Measurements from ENCODE around the gene SPPL3.
"Not testable (repeated sequence)": the region's sequence is repeated elsewhere in the genome, so short reads cannot be mapped to it uniquely, and the experiment has no call there.

Gene SPPL3

DNA sequence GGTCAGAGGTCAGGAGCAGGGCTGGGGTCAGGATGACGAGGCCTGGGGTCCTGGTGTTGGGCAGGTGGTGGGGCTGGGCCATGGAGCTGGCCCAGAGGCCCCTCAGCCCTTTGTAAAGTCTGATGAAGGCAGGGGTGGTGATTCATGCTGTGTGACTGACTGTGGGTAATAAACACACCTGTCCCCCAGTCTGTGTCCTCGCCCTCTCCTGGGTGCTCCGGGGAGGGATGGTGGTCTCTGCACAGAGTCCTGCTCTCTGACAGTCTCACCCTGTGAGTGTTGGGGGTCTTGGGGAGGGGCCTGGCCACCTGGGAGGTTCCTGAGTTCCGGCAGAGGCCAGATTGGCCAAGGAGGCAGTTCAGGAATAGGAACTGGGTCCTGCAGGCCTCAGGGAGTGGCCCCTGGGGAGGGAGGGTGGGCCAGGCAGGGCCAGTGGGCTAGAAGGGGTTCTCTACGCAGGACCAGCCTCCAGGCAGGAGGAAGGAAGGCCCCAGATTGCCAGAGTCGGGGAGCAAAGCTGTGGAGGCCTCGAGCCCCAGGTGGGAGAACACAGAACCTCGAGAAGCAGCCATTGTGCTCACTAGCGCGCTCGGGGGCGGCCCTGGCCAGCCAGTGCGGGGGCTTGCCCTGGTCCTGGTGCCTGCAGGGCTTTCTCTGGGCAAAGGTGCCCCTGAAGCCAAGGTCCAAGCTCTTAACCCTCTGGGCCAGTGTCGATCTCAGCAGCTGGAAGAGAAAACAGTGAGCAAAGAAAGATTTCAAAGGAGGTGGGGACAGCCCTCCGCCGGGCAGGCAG, 164.1 kb downstream of the SPPL3 start:
- no peak for DNase-seq

DNA sequence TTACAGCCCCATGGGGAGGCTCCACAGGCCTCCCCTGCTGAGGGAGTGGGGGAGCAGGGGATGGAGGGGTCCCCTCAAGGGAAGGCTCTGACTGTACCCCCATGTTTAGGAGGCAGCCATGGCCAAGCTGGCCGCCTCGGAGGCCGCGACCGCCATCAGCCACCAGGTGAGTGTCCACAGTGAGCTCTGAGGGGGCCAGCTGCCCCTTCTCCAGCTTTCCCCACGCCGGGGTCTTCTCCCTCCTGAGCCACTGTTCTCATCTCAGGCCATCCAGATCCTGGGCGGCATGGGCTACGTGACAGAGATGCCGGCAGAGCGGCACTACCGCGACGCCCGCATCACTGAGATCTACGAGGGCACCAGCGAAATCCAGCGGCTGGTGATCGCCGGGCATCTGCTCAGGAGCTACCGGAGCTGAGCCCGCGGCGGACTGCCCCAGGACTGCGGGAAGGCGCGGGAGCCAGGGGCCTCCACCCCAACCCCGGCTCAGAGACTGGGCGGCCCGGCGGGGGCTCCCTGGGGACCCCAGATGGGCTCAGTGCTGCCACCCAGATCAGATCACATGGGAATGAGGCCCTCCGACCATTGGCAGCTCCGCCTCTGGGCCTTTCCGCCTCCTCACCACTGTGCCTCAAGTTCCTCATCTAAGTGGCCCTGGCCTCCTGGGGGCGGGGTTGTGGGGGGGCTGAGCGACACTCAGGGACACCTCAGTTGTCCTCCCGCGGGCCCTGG, 165.0 kb downstream of the SPPL3 start:
- no peak for DNase-seq

DNA sequence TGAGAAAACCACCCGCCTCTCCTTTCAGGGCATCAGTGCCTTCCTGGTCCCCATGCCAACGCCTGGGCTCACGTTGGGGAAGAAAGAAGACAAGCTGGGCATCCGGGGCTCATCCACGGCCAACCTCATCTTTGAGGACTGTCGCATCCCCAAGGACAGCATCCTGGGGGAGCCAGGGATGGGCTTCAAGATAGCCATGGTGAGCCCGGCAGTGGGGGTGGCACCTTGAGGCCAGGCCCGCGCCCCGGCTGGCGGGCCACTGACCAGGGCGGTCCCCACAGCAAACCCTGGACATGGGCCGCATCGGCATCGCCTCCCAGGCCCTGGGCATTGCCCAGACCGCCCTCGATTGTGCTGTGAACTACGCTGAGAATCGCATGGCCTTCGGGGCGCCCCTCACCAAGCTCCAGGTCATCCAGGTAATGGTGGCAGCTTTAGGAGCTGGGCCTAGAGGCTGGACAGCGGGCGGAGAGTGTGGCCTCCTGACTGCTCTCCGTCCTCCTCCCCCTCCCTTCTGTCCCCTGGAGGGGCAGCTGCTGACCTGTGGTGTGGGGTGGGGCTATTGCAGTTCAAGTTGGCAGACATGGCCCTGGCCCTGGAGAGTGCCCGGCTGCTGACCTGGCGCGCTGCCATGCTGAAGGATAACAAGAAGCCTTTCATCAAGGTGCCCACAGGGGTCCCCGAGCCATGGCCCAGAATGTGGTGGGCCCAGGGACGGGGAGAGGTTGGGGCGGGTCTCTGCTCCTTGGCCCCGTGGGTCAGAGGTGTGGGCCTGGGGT, 165.7 kb downstream of the SPPL3 start:
- no peak for DNase-seq

DNA sequence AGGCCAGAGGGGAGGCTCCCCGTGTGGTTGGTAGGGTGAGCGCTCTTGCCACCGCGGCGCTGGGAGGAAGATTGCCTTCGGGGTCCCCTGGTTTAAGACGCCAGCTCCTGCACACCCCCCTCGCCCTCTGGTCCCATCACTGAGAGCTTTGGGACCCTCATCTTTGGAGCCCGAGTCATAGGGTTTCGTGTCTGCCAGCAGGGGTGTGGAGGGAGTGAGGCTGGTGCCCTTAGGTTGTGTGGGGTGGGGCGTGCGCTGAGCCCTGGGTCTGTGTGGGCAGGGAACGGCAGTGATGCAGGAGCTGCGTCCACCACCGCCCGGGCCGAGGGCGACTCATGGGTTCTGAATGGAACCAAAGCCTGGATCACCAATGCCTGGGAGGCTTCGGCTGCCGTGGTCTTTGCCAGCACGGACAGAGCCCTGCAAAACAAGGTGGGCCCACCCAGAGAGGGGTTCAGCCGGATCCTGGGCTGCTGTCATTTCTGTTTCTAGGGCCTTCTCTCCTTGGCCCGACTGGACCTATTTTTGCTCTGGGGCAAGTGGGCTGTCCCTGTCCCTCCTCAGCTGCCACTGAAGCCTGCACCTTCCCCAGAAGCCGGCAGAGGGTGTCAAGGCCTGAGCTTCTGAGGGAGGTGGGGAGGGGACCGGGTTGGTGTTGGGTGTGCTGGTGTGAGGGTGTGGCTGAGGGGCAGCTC, 166.5 kb downstream of the SPPL3 start:
- no peak for DNase-seq

DNA sequence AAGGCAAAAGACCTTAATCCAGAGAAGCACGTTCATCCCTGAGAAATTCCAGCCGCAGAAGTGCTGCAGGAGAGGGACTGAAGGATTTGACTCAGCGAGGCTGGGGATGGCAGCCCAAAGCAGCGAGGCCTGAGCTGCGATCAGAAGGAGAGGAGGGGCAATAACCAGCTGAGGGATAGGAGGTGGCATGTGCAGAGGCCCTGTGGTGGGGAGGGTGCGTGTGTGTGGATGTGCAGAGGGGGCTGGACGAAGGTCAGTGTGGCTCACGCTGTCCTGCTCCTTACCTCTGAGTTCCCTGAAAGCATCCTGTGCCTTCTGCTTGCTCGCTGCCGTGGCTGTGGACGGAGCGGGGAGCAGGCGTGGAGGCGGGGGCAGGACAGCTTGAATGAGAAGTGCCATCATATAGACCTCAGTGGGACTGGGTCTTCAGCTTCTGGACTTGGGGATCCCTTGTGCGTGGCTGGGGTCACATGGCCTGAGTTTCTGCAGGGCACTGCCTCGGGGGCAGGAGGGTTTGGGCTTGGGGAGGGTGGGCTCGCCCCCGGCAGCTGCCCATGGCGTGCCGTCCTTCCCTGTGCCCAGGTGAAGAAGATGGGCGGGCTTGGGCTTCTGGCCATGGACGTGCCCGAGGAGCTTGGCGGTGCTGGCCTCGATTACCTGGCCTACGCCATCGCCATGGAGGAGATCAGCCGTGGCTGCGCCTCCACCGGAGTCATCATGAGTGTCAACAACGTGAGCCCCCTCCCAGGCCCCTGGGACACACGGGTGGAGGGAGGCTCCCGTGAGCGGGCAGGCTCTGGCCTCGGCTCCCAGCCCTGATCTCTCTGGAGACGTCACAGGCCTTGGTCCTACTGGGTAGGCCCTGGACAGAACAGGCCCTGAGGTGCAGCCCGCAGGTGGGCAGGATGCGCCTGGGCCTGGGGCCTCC, 167.5 kb downstream of the SPPL3 start:
- no peak for DNase-seq

DNA sequence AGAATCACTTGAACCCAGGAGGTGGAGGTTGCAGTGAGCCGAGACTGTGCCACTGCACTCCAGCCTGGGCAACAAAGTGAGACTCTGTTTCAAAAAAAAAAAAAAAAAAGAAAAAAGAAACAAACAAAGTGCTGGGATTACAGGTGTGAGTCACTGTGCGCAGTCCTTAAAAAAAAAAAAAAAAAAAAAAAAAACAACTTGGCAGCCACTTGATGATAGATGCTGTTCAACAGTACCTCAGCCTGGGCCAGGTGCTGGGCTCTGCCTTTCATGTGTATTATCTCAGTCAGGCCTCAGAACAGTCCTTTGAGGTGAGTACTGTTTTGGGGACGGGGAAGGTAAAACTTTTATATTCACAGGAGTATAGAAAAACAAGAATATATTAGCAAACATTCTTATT, 169.0 kb downstream of the SPPL3 start:
- no peak for DNase-seq

DNA sequence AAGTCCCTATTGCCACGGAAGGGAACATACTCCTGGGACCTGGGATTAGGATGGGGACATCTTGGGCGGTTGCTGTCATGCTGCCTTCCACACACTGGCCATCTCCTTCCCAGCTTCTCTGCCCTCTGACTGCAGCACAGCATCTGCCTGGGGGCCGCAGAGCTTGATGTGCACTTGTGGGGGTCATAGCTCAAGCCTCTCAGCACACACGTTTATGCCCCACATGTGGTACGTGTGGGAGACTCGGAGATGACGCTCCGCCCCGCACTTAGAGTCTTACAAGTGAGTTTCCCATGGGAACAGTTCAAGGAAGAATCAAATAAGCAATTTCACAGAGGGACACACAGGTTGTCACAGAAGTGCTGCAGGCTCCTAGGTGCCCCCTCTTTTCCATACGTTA, 169.9 kb downstream of the SPPL3 start:
- DNase-seq = no peak

DNA sequence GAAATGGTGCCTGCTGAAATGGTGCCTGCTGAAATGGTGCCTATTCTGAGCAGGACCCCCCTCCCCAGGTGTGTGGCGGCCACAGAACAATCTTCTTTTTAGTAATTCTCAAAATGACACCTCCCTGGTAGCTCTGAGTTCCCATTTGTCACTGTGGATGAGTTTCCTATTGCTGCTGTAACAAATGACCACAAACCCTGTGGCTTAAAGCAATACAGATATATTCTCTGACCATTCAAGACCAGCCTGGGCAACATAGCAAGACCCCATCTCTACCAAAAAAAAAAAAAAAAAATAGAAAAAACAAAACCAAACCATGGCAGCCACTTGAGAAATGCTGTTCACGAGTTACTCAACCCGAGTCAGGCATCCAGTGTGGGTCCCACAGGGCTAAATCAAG, 170.6 kb downstream of the SPPL3 start:
- DNase-seq = no peak

DNA sequence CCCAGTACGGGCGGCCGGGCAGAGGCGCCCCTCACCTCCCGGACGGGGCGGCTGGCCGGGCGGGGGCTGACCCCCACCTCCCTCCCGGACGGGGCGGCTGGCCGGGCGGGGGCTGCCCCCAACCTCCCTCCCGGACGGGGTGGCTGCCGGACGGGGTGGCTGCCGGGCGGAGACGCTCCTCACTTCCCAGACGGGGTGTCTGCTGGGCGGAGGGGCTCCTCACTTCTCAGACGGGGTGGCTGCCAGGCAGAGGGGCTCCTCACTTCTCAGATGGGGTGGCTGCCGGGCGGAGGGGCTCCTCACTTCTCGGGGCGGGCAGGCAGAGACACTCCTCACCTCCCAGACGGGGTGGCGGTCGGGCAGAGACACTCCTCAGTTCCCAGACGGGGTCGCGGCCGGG, 172.0 kb downstream of the SPPL3 start:
- DNase-seq = not testable (repeated sequence)

DNA sequence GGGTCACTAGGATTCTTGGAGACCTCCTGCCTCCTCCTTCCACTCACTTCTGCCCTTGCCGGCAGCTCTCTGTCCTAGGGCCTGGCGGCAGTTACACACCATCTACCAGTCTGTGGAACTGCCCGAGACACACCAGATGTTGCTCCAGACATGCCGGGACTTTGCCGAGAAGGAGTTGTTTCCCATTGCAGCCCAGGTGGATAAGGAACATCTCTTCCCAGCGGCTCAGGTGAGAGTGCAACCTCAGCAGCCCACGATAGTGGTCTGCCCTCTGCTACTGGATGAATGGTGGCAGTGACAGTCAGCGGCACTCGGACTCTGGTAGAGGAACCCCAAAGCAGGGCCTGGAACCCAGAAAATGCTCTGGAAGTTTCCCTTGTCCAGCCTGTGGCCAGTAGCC, 177.2 kb downstream of the SPPL3 start:
- DNase-seq = no peak

DNA sequence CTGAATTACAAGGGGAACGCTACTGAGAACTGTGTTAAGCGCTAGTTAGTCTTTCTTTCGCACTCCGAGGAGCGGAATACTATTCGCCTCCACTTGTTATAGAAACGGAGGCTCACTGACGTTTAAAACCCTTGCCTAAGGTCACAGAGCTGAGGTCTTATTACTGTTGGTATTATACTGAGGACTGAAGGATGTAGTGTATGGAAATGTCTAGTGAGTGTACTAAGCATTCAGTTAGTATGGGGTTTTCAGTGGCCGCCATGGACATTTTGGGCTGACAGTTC, 177.7 kb downstream of the SPPL3 start:
- DNase-seq = no peak

DNA sequence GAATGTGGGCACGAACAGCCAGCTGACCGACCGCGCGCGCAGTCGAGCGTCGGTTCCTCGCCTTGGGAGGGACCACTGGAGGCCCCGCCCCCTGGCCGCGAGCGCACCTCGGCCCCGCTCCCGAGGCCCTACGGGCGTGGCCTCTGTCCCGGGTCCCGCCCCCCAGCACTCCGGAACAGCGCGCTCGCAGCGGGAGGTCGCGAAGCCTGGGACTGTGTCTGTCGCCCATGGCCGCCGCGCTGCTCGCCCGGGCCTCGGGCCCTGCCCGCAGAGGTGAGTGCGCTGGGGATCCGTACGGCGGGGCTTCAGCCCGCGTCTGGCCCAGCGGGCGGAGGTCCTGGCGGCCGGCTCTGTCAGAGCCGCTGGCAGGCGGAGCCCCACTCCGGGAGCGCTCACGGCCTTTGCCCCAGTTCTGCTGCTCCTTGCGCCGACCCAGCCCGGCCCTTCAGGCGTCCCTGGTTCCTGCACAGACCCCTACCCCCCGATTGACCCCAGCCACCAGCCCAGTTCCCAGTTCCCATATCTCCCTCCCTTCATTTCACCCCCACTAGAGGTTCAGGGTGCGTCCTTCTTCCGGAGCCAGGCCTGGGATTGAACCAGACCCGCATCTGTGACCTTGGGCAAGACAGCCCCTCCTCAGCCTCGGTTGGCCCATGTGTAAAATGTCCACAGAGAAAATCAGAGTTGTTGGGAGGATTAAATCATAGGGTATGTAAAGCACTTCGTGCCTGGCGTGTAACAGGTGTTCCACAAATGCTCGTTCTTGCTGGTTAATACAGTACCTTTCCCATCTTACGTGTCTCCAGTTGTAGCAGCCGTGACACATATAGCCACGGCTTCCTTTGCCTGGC, 178.3 kb downstream of the SPPL3 start, which contains the start of gene ACADS:
TSS of gene ACADS (plus strand) at position 168 of the 851 bp plus-strand sequence. CDS start at position 228, 60 bp downstream.
- DNase-seq = peak; percentile 85

DNA sequence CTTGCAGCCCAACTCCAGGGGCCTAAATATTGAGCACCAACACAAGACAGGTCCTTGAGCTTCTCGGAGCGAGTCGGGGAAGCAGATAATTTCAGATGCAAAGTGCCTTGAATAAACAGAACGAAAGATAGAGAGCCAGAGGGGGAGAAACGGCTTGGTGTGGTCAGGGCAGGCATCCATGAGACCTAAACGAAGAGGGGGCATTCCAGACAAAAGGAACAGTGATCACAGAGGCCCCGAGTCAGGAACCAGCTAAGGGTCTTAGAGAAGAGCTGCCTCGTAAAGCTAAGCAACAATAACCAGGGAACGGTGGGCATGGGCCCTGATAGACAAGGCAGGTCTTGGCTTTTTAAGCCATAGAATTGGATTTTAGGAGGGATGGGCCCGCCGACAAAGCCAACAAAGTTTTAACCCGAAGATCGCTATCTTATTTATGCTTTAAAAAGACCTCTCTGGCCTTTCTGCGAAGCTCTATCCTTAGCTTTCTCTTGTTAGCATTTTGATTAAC, 179.0 kb downstream of the SPPL3 start:
- no peak for DNase-seq

DNA sequence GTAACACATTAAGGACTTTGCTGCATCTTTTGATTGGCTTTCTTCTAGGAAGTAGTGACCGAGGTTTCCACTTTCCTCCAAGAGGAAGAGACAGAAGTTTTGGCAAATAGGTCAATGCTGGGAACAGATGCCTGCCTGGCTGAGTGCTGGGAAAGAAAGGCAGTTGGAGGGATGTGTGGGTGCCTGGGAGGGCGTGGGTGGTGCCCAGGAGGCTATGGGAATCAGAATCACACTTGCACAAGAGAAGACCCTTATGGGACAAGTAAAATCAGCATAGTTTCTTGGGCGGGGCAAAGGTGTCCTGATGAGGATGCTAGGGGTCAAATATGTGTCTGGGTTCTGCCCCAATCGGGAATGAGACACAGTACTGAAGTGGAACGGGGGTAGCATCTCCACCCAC, 179.4 kb downstream of the SPPL3 start:
- no peak for DNase-seq

DNA sequence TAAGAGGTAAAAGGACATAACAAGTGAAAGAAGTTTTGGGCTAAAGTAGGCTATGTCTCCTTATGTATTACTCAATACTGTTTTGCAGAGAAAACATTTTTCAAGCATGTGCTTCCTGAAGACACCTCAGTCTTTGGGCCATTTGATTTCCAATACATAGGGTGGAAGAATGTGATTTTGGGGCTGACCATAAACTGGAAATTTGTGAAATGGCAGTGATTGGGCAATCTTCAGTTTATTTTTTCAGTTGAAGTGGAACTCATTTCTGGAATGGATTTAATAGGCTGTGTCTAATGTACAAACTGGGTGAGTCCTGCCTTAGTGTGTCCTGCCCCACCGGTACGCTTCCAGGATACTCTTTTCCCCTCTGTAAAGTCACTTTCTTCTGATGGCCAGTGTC, 181.4 kb downstream of the SPPL3 start:
- DNase-seq = no peak

DNA sequence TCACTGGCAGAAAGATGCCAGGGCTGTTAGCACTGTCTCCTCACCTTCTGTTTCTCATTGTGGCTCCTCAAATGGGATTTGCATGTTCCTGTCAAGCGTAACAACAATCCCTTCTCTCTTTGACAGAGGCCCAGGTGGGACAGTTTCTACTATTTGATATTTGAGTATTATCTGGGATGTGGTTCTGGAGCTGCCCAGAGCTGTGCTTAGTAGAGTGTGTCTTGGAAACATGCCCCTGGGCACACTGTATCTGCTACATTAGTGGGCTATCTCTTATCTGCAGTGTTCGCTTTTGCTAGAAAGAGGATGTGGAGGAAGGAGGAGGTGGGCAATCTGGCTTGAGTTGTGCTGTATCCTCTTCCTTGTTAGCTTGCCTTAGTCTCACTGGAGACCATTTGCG, 182.3 kb downstream of the SPPL3 start:
- no peak for DNase-seq

DNA sequence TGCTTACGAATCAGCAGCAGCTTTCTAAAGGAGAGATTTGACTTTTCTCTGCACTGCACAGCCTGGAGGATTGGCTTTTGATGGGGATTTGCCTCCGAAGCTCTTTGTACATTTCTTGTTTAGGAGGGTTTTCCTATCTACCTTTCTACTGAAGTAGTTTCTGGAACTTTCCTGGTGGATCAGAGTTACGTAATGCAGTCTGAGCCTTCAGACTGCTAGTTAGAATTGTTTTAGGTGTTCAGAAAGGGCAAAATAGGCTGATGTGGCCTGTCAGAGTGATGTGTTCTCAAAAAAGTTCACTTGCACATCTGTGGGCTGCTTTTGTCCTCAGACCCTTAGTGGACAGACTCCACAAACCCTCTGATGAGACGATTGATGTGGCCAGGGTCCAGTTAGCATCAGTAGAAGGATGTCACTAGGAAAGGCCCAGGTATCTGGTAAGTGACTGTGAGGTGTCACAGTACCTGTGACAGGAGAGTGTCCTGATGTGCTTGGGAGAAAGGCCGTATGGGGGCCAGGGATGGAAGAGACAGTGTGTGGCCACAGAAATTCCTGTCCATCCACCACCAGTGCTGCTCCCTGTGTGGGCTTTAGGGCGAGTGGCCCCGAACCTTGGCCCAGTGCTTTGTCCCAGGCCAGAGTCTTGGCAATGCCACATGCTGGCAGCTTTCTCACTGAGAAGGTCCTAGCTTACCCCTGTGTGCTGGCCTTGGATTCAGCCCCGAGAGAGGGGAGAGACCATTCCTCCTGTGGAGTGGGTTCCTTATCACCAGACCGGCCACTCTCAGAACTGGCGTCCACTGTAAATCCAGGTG, 183.0 kb downstream of the SPPL3 start:
- DNase-seq = no peak

DNA sequence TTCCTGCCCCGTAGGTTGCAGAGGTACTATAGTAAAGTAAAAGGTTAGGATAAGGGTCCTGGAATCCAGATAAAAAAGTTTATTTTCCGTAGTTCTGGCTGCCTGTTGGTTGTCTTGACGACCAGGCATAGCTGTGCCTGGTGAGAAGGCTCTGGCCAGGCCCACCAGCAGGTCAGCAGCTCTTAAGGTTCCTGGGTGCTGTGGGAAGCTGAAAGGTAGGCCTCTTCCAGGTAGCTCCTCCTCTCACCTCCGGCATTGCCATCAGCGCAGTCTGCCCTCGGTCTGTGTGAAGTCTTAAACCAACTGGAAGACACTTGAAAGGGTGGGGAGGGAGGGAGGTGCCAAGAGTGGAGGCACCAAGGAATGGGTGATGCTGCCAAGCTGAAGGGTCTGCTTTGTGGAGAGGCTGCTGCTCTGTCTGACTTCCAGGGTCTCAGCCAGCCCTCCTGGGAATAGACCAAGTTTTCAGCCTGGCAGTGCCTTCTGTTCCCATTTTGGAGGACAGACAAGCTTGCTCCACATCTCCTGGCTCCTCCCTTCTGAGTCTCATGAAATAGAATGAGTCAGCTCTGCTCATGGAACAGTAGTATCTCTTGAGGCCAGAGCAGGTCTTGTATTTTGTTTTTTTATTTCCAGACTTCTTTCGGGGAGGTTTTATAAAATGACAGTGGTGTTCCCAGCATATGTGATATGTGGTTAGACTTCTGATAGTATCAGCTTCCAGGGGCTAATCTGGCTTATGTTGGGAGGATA, 183.7 kb downstream of the SPPL3 start:
- no peak for DNase-seq
